ENCODE results near the gene STK32B. TPM values are rescaled to one million over a fixed set of nuclear protein-coding genes. Genes with fewer than 3 reads are reported as not detected.

The STK32B gene
- polyA plus RNA-seq, 1 of the 3 experiments (the other 2 are of a cell fraction), result 0.20 TPM

GRCh38 chr4:5086535-5086934, 35.3 kb downstream of the STK32B start:
- Histone ChIP-seq H3F3A (replicated peaks; ENCODE audit: insufficient read depth) (no peaks in the 10 kb centered on the region), H3K27ac (ENCODE audit: low read depth in 2 of 2, low read length in 1 of 2) (no peak overlapping the region), H3K9ac (no peak overlapping the region), H3K9me3 (no peaks in the 10 kb centered on the region; the same call in 1 of the 2 replicates), H3K4me3 (ENCODE audit: low read depth in 2 of 2, low read length in 1 of 2) (no peak overlapping the region), H3K4me1 (ENCODE audit: control insufficient read depth in 1 of 2, insufficient read depth in 2 of 2, low read depth in 1 of 2, low read length in 1 of 2) (no peaks in the 10 kb centered on the region), H3K9me2 (no peaks in the 10 kb centered on the region), H3K4me2 (no peak overlapping the region), H3K79me2 (ENCODE audit: insufficient read depth) (no peaks in the 10 kb centered on the region), H3K36me3 (replicated peaks in 1 of 2; ENCODE audit: control insufficient read depth in 1 of 2, insufficient read depth in 2 of 2, low read length in 1 of 2) (no peaks in the 10 kb centered on the region), H2AFZ (ENCODE audit: low read depth) (no peak overlapping the region), H3K27me3 (ENCODE audit: insufficient read depth) (no peaks in the 10 kb centered on the region), H4K20me1 (ENCODE audit: insufficient read depth) (no peaks in the 10 kb centered on the region)
- TF ChIP-seq NRF1 (IDR thresholded peaks at IDR 0.05; ENCODE audit: low read depth, low read length), result no peak
- no peak for TF ChIP-seq USF2 (IDR thresholded peaks at IDR 0.05; ENCODE audit: borderline replicate concordance, low read depth, low read length)
- no peak for TF ChIP-seq MEF2A (IDR thresholded peaks at IDR 0.05; ENCODE audit: borderline replicate concordance, low read depth)
- no peak for TF ChIP-seq RXRA (IDR thresholded peaks at IDR 0.05; ENCODE audit: borderline replicate concordance, low read depth)
- no peak for TF ChIP-seq IRF3 (IDR thresholded peaks at IDR 0.05; ENCODE audit: low read depth, low read length)
- TF ChIP-seq, protein P1, sequence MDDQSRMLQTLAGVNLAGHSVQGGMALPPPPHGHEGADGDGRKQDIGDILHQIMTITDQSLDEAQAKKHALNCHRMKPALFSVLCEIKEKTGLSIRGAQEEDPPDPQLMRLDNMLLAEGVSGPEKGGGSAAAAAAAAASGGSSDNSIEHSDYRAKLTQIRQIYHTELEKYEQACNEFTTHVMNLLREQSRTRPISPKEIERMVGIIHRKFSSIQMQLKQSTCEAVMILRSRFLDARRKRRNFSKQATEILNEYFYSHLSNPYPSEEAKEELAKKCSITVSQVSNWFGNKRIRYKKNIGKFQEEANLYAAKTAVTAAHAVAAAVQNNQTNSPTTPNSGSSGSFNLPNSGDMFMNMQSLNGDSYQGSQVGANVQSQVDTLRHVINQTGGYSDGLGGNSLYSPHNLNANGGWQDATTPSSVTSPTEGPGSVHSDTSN (IDR thresholded peaks at IDR 0.05), result no peak
- TF ChIP-seq SMC3 (IDR thresholded peaks at IDR 0.05; ENCODE audit: low read depth, low read length), result no peak
- TF ChIP-seq ELF1 (IDR thresholded peaks at IDR 0.05), result no peak
- no peak for TF ChIP-seq EZH2phosphoT487 (IDR thresholded peaks at IDR 0.05; ENCODE audit: borderline replicate concordance, low read depth)
- no peak for TF ChIP-seq GATA2 (CRISPR knock-in tag; IDR thresholded peaks at IDR 0.05)
- TF ChIP-seq YY1 (IDR thresholded peaks at IDR 0.05; ENCODE audit: low read depth), result no peak
- TF ChIP-seq RFX5 (IDR thresholded peaks at IDR 0.05; ENCODE audit: low read length), result no peak
- TF ChIP-seq POLR2AphosphoS5 (IDR thresholded peaks at IDR 0.05; ENCODE audit: low read depth, low read length), result no peak
- TF ChIP-seq, protein P2, sequence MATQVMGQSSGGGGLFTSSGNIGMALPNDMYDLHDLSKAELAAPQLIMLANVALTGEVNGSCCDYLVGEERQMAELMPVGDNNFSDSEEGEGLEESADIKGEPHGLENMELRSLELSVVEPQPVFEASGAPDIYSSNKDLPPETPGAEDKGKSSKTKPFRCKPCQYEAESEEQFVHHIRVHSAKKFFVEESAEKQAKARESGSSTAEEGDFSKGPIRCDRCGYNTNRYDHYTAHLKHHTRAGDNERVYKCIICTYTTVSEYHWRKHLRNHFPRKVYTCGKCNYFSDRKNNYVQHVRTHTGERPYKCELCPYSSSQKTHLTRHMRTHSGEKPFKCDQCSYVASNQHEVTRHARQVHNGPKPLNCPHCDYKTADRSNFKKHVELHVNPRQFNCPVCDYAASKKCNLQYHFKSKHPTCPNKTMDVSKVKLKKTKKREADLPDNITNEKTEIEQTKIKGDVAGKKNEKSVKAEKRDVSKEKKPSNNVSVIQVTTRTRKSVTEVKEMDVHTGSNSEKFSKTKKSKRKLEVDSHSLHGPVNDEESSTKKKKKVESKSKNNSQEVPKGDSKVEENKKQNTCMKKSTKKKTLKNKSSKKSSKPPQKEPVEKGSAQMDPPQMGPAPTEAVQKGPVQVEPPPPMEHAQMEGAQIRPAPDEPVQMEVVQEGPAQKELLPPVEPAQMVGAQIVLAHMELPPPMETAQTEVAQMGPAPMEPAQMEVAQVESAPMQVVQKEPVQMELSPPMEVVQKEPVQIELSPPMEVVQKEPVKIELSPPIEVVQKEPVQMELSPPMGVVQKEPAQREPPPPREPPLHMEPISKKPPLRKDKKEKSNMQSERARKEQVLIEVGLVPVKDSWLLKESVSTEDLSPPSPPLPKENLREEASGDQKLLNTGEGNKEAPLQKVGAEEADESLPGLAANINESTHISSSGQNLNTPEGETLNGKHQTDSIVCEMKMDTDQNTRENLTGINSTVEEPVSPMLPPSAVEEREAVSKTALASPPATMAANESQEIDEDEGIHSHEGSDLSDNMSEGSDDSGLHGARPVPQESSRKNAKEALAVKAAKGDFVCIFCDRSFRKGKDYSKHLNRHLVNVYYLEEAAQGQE (IDR thresholded peaks at IDR 0.05; ENCODE audit: low read depth, low read length), result no peak
- POLR2A ChIA-PET, result no interaction called here
- DNase-seq, result no peak
- WGBS (ENCODE audit: low lambda C conversion rate), result 5% methylated on average over 1 of the region's 1 CpG
- CTCF ChIA-PET, result no interaction called here

Data from SK-N-SH (cell line).